HG03064 (cell line): ENCODE data around the gene PARD6G.

Experiments
- ATAC-seq: cut with Tn5 transposase; IDR thresholded peaks from one replicate; pipeline ENCODE4 v1.9.1; 2021; ENCODE audit warnings: low read depth; ENCODE audit not compliant: unreplicated experiment

Gene PARD6G

DNA sequence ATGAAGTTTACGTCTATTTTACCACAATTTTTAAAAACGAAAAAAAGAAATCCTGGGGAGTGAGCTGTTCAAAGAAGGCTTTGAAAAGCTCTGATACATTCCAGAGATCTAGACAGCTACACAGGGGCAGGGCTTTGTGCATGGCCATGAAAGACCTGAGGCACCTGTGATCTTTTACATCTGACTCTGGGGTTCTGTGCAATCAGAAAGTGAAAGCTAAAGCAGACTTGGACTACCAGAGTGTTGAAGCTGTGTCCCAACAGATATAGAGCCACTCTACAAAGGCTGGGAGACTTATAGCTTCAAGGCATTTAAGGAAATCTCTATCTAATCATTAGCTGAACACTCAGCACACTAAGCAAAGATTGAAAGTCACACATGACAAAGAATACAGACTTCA is 34.1 kb downstream of the PARD6G start:
- ATAC-seq, result no peak

DNA sequence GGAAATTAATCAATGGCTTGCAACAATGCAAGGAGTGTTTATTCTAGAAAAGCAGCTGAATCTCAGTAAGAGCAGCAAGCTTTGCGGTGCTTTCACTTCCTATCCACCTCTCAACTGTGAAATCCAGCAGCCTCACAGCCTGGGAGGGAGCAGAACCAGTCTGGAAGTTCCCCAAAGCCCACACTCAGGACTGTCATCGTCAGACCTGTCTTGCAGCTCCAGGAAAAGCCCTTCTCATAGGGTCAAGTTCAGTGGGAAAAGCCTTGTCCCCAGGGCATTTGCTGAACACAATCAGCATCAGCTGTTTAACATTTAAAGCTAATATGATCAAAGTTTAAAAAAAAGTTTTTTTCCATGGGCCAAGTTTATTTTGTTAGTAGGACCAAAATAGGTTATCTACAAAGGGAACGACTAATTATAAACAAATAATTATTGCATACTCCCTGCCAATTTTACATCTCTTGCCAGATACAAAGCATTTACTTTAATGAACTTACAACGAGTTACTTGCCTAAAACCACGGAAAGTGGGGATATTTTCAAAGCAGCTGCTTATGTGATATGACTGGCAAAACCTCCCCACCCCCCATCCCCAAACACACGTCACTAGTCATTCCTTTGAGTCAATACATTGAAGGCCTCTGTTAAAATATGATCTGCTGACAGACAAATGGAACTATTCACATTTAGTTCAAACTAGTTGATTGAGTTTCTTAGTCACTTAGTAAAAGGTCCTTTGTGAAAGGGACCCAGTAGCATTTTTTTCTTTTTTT is 36.8 kb downstream of the PARD6G start:
- peak; percentile 79 for ATAC-seq

- no peak for ATAC-seq
These were observed 38.7 kb downstream of the PARD6G start for GRCh38 chr18:80208620-80209019.

DNA sequence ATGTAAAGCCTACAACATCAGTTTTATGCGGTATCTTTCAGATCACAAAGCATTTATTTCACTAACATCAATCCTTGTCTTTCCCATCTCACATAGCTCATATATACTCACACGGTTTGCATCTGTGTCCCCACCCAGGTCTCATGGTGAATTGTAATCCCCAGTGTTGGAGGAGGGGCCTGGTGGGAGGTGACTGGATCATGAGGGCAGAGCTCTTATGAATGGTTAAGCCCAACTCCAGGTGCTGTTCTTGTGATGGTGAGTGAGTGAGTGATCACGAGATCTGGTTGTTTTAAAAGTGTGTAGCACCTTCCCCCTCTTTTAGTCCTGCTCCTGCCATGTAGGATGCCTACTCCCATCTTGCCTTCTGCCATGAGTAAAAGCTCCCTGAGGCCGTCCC is 42.0 kb downstream of the PARD6G start:
- no peak for ATAC-seq

DNA sequence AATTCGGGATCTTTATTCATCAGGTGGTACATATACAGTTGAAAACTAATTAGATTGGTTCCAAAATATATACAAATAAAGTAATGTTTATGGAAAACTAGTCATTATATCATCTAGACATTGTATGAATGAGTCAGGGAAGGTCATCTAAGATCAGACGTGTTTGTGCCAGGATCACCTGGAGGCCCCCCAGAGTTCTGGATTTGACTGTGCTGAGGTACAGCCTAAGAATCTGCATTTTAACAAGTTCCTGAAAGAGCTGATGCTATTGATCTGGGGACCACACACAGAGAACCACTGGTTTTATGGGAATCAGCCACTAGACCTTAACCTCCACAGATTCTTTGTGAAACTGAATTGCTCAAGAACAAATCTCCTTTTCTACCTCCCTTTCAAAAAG is 43.2 kb downstream of the PARD6G start:
- ATAC-seq, result no peak

GRCh38 chr18:80203249-80203648 is 44.1 kb downstream of the PARD6G start:
- ATAC-seq, result no peak

DNA sequence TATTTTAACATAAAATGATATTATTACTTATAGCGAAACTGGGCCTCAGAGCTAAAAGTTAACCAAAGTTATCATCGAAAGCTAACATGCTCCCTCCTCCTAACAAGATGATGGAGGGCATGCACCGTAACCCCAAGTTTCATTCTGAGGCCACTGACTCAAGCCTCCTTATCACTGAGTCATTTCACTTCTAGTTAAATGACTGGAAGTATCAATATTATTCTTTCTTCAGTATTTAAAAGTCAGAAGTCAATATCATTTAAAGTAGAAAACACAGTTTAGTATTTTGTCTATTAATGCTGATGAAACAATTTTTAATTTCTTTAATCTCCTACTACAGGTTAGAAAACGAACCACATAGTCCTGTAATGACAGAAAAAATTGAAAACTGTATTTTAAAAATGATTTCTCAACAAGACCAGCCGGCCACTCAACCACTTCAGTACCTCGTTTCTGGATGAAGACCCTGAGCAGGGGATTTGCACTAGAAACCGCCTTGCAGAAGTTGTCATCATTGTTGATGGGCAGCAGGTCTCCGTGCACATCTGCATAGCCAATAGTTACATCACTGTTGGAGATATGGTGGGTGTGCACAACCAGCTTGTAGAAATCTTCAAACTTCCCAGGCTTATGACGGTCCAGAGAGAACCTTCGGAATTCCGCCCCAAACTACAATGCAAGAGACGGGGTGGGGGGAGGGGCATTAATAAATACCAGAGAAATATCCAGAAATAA is 44.9 kb downstream of the PARD6G start:
- peak; percentile 84 for ATAC-seq

DNA sequence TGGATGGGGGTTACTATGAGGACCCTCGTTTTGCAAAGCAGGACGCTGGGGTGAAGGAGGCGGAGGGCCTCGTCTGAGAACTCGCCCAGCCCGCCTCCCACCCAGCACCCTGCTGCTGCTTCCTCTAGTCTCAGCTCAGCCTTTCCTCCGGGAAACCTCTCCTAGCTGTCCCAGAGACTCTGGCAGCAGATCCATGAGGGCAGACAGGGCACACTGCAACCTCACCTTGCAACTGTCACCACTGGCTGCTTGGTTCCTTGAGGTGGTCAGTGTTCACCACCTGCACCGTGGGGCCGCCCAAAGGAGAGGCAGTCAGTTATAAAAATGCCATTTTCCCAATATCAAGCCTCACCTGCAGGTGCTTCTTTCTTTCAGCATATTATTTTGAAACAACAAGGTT is 45.6 kb downstream of the PARD6G start:
- ATAC-seq, result no peak

GRCh38 chr18:80200932-80201672 is 46.2 kb downstream of the PARD6G start:
- ATAC-seq, result no peak

DNA sequence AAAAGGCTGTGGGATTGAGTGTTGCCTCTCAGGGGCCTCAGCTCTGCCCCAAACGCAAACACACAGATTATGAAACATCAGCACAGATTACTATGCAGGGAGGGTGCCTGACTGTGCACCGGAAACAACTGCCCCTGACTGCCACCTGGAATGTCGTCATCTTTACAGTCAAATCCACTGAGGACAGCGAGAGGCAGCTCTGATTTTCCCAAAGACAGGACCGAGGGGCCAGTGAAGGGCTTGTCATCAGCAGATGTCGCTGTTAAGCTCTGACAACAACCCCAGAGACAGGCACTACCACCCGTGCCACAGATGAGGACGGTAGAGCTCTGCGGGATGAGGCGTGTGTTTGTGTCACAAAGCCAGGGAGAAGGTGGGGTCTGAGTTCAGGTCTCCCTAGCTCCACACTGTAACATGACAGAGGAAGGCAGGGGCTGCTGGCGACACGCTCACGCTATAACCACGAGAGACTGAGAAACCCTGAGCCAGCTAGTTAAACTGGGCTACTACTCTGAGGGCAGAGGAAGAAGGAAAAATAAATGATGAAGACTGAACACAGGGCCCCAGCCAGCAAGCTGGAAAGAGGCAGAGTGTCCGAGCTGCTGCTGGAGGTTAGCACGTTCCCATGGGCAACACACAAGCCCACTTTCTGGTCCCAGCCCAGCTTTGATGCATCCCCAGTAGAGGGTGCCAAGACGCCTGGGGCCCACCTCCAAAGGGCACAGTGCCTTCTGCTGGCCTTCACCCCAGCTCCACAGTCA is 47.0 kb downstream of the PARD6G start:
- ATAC-seq, result no peak

- ATAC-seq, result no peak
These were observed 48.1 kb downstream of the PARD6G start for GRCh38 chr18:80198994-80199748.

DNA sequence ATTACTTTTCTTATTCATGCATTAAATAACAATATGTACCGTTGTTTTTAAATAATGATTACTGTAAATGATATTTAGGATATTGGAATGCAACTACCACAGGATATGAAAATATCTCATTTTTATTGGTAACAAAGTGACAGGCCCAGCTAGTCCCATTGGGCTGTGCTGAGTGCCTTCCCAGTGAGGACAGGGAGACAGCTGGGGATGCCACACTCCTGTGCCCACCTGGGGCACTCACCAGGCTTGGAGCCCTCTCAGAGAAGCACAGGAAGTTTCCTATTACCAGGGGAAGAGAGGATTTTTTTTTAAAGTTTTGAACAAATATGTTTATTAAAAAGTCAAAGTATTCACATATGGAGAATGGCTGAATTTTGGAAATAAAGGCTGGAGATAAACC is 48.9 kb downstream of the PARD6G start:
- ATAC-seq, result no peak

DNA sequence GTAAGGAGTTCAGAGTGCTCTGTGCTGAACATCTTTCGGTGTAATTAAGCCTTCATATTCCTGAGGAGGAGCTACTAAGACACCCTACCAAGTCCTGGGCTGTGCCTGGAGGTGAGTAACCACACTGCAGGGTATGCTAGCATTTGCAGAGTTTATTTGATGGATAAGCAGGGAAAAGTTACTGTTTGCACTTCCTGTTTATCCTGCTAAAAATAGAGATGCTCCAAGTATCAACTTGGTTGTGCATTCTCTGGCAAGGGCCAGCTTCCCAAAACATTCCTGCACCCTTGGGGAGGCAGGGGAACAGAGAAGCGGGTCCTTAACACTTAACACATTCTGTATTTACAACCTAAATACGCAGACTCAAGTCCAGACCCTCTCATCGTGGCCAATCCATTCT is 49.8 kb downstream of the PARD6G start:
- ATAC-seq, result no peak

GRCh38 chr18:80196528-80197320 is 50.6 kb downstream of the PARD6G start:
- ATAC-seq, result no peak

GRCh38 chr18:80194874-80195570 is 52.3 kb downstream of the PARD6G start:
- peak; percentile 50 for ATAC-seq

DNA sequence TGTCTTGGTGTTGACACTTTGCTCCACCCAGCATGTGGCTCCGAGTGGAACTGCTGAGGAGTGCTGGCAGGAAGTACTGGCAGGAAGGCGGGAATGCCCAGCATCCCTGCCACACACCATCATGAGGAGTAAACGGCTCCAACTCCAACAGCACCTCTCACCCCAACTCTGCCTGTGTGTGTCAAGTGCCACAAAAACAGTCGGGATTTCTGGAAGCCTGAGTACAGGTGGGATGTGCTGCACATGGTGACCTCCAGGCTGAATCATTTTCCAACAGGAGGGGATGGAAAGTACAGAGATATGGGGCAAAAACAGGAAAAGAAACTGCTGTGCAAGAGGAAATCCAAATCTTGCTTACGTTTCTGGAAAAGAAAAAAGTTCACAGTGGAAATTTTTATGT is 53.6 kb downstream of the PARD6G start:
- ATAC-seq, result no peak

- ATAC-seq, result no peak
These were observed 54.5 kb downstream of the PARD6G start for GRCh38 chr18:80192653-80193385.
